ENCODE results near the gene EML1.

EML1 gene

DNA sequence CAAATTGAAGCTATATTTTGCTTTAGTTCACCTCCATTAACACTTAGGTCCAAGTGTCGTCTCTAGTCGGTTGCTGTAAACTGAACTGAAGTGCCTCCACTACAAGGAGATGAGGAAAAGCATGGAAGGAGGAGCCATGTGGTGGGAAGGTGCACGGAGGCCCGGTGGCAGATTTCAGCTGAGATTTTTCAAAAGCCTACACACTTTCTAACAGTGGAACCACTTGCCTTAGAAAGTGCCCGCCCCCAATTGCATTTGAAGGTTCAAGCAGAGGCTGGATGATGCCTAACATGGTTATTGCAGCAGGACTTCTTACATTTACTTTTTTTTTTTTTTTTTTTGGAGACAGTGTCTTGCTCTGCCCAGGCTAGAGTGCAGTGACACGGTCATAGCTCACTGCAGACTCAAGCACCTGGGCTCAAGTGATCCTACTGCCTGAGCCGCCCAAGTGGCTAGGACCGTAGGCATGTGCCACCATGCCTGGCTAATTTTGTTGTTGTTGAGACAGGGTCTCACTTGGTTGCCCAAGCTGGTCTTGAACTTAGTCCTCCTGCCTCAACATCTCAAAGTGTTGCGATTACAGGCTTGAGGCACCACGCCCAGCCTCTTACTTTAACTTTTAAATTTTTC lies 27.6 kb downstream of the EML1 start:
- in situ Hi-C loops (cut with MboI; ENCODE audit: low pct_unique_long_range_greater_than_20kb, low sequenced_read_pairs, unreplicated experiment), result no loop called here

DNA sequence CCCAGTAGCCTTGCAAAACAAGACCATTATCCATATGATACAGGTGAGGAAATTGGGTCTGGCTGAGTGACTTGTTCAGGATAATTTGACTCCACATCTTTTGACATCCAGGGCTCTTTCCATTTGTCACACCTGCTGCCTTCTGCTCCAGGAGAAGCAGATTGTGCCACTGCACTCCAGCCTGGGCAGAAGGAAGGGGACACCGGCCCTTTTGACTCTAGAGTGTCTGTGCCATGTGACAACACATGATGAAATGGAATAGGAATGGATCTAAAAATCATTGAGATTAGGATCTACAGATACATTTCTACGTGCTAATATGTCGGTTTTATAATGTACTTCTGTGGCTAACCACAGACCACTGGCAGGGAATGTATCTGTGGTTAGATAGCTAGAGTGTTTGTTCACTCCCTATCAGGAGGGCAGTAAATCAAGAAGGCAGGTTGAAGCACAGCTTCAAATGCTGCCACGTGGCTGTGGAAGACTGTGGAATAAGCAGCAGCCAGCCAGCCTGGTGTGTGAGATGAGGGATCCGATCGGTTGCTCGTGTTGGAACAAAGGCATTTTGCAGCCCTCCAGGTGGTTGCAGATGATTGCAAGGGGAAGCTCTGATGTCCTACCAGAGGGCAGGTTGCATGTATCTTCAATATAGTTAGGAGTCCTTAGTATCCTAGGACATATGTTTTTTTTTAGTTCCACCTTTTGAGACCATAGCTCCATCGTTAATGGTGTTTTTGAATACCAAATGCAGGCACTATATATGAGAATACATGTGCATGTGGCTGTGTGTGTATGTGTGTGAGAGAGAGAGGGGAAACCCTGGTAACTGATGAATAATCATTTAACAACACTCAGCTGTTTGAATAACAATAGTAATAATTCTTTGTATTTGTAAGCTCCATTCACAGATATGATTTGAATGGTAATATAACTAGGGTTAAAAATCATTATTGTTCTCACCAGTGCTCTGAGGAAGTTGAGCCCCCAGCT lies 28.6 kb downstream of the EML1 start:
- no peak for DNase-seq (ENCODE audit: low spot score)
- TF ChIP-seq, protein P1, sequence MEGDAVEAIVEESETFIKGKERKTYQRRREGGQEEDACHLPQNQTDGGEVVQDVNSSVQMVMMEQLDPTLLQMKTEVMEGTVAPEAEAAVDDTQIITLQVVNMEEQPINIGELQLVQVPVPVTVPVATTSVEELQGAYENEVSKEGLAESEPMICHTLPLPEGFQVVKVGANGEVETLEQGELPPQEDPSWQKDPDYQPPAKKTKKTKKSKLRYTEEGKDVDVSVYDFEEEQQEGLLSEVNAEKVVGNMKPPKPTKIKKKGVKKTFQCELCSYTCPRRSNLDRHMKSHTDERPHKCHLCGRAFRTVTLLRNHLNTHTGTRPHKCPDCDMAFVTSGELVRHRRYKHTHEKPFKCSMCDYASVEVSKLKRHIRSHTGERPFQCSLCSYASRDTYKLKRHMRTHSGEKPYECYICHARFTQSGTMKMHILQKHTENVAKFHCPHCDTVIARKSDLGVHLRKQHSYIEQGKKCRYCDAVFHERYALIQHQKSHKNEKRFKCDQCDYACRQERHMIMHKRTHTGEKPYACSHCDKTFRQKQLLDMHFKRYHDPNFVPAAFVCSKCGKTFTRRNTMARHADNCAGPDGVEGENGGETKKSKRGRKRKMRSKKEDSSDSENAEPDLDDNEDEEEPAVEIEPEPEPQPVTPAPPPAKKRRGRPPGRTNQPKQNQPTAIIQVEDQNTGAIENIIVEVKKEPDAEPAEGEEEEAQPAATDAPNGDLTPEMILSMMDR (IDR thresholded peaks at IDR 0.05; ENCODE audit: extremely low read depth, insufficient read depth, missing control alignments), result no peak
- in situ Hi-C loops (cut with MboI; ENCODE audit: low pct_unique_long_range_greater_than_20kb, low sequenced_read_pairs, unreplicated experiment), result no loop called here

More for the DNA sequence above, 27.6 kb downstream of the EML1 start:
- DNase-seq (ENCODE audit: low spot score), result no peak
- TF ChIP-seq, protein P1 (IDR thresholded peaks at IDR 0.05; ENCODE audit: extremely low read depth, insufficient read depth, missing control alignments), result no peak

DNA sequence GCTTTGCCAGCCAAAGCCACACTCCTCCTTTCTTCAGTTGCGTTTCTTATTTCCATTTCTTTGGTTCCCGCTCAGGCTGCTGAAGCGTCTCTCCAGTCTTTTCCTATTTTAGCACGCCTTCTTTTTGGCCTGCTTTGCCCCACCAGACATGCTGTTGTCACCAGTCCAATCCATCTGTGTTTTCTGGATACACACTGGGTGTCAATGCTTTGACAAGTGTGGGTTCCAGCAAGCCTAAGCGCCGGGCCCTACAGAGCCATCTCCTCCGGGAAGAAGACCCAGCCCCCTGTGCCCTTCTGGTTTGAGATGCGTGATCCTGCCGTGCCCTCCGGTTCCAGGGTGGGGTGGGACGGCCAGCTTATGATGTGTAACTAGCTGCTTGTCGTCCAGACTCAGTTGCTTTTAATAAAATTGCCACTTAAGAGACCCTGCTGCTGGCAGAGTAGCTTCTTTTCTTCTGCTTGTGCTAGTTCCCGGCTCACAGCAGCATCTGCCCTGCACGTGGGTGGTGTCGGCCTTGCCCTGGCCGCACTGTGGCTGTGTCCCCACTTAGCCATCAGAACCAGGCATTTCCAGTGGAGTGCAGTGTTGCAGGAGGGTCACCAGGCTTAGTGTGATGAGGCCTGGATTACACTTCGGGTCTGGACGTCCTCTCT lies 29.7 kb downstream of the EML1 start:
- TF ChIP-seq, protein P1 (IDR thresholded peaks at IDR 0.05; ENCODE audit: extremely low read depth, insufficient read depth, missing control alignments), result no peak
- in situ Hi-C loops (cut with MboI; ENCODE audit: low pct_unique_long_range_greater_than_20kb, low sequenced_read_pairs, unreplicated experiment), result no loop called here
- DNase-seq (ENCODE audit: low spot score), result no peak

DNA sequence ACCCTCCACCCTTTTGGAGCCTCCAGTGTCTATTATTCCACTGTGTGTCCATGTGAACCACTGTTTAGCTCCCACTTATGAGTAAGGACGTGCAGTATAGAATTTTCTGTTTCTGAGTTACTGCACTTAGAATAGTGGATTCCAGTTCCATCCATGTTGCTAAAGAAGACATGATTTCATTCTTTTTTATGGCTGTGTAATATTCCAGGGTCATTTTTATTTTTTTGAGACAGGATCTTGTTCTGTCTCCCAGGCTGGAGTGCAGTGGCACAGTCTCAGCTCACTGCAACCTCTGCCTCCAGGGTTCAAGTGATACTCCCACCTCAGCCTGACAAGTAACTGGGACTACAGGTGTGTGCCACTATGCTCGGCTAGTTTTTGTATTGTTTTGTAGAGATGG lies 31.6 kb downstream of the EML1 start:
- no peak for DNase-seq (ENCODE audit: low spot score)
- in situ Hi-C loops (cut with MboI; ENCODE audit: low pct_unique_long_range_greater_than_20kb, low sequenced_read_pairs, unreplicated experiment), result no loop called here
- TF ChIP-seq, protein P1 (IDR thresholded peaks at IDR 0.05; ENCODE audit: extremely low read depth, insufficient read depth, missing control alignments), result no peak

DNA sequence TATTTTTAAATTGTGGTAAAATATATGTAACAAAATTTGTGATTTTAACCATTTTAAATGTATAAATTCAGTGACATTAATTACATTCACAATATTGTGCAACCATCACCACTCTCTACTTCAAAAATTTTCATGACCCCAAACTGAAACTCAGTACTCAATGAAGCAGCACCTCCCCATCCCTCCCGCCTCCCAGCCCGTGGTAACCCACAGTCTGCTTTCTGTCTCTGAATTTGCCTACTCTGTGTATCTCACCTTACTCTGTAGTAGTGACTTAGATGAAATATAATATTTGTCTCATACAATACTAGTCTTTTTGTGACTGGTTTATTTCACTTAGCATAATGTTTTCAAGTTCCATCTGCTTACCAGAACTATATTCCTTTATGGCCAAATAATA lies 36.2 kb downstream of the EML1 start:
- TF ChIP-seq, protein P1 (IDR thresholded peaks at IDR 0.05; ENCODE audit: extremely low read depth, insufficient read depth, missing control alignments), result no peak
- in situ Hi-C loops (cut with MboI; ENCODE audit: low pct_unique_long_range_greater_than_20kb, low sequenced_read_pairs, unreplicated experiment), result no loop called here

DNA sequence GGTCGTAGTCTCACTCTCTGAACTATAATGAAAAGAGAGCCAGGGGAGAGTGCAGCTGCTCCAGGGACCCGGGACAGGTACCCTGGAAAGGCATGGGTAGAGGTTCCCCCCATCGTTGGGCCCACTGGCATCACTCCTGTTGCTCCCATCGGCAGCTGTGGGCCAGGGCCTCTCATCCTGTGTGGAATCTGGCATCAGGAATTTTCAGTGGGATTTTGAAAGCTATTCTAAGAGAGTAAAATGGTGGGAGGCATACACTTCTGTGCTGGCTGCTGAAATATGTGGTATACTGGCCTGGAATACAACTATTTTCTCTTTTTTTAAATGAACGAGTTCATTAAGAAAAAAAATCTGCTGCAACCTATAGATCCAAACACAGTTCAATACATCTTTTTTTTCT lies 38.1 kb downstream of the EML1 start:
- TF ChIP-seq, protein P1 (IDR thresholded peaks at IDR 0.05; ENCODE audit: extremely low read depth, insufficient read depth, missing control alignments), result no peak
- in situ Hi-C loops (cut with MboI; ENCODE audit: low pct_unique_long_range_greater_than_20kb, low sequenced_read_pairs, unreplicated experiment), result no loop called here
- DNase-seq (ENCODE audit: low spot score), result no peak

More for the DNA sequence above, 36.2 kb downstream of the EML1 start:
- no peak for DNase-seq (ENCODE audit: low spot score)

All from GM13977 (cell line).